CD14-positive monocyte (primary cell): ENCODE results near the gene SHISAL1. TPM values are rescaled to one million over a fixed set of nuclear protein-coding genes. Genes with fewer than 3 reads are reported as not detected.

ENCODE experiments used
- DNase-seq, 3 donors: peaks; one replicate each; pipeline ENCODE4 v3.0.0-alpha.2; 2011 to 2022
- H2AFZ ChIP-seq: 2 replicates; pipeline ENCODE4 v1.6.0; 2012; ENCODE audit warnings: mild to moderate bottlenecking, low read depth, low read length, inconsistent platforms; ENCODE audit not compliant: insufficient read depth, poor library complexity, severe bottlenecking
- H3K27ac ChIP-seq, 2 donors: 1 replicate in 1 of 2; 2 replicates in 1 of 2; pipeline ENCODE4 v1.5.1; 2012 to 2013; ENCODE audit warnings: low read length in 2 of 2, control low read depth in 1 of 2, inconsistent platforms in 1 of 2, low read depth in 1 of 2, mild to moderate bottlenecking in 1 of 2
- H3K27me3 ChIP-seq, 2 donors: one replicate each; pipeline versions ENCODE4 v1.6.0 to v1.6.1; 2011 to 2013; ENCODE audit warnings: low read length in 2 of 2; ENCODE audit not compliant: control insufficient read depth in 2 of 2, insufficient read depth in 2 of 2
- H3K36me3 ChIP-seq, 2 donors: replicated peaks in 1 of 2; 1 replicate in 1 of 2; 2 replicates in 1 of 2; pipeline versions ENCODE4 v1.5.1 to v1.6.1; 2012 to 2013; ENCODE audit warnings: low read length in 2 of 2, control low read depth in 1 of 2, inconsistent platforms in 1 of 2, mild to moderate bottlenecking in 1 of 2; ENCODE audit not compliant: insufficient read depth in 2 of 2, control insufficient read depth in 1 of 2
- H3K4me1 ChIP-seq, 2 donors: 1 replicate in 1 of 2; 2 replicates in 1 of 2; pipeline versions ENCODE4 v1.5.1 to v1.6.1; 2012 to 2013; ENCODE audit warnings: low read length in 2 of 2, control low read depth in 1 of 2, inconsistent platforms in 1 of 2, mild to moderate bottlenecking in 1 of 2, moderate library complexity in 1 of 2; ENCODE audit not compliant: insufficient read depth in 2 of 2, control insufficient read depth in 1 of 2
- H3K4me2 ChIP-seq: replicated peaks from 2 replicates; pipeline ENCODE3; 2012; ENCODE audit warnings: low read length, moderate library complexity, mild to moderate bottlenecking; ENCODE audit not compliant: poor library complexity, severe bottlenecking; ENCODE audit errors: extremely low read depth
- H3K4me3 ChIP-seq, 3 experiments: fragments of 200-600 bp in 1 of 3; sonication (generic) in 1 of 3; replicated peaks in 1 of 3; 1 replicate in 2 of 3; 2 replicates in 1 of 3; pipeline ENCODE4 v1.5.1; 2011 to 2013; ENCODE audit warnings: low read length in 3 of 3, mild to moderate bottlenecking in 3 of 3, control low read depth in 2 of 3, low read depth in 2 of 3, inconsistent platforms in 1 of 3, moderate library complexity in 1 of 3
- H3K79me2 ChIP-seq: 2 replicates; pipeline ENCODE4 v1.6.0; 2012; ENCODE audit warnings: mild to moderate bottlenecking, control low read depth, inconsistent platforms, low read length, moderate library complexity; ENCODE audit not compliant: insufficient read depth
- H3K9ac ChIP-seq: 2 replicates; pipeline ENCODE4 v1.6.0; 2017; ENCODE audit warnings: low read length, mild to moderate bottlenecking; ENCODE audit not compliant: insufficient read depth, poor library complexity, severe bottlenecking
- H3K9me3 ChIP-seq, 2 donors: replicated peaks in 1 of 2; 1 replicate in 1 of 2; 2 replicates in 1 of 2; pipeline versions ENCODE4 v1.5.1 to v1.6.1; 2012 to 2013; ENCODE audit warnings: low read length in 2 of 2, control low read depth in 1 of 2; ENCODE audit not compliant: control insufficient read depth in 1 of 2, insufficient read depth in 1 of 2
- H4K20me1 ChIP-seq: 2 replicates; pipeline ENCODE4 v1.6.0; 2012; ENCODE audit warnings: mild to moderate bottlenecking, low read length, control low read depth, moderate library complexity; ENCODE audit not compliant: insufficient read depth
- H3K27ac Mint-ChIP-seq, 7 donors: one replicate each; pipeline ENCODE4 v1.8.0; 2020; ENCODE audit warnings: mild to moderate bottlenecking in 7 of 7, mixed read lengths in 7 of 7, moderate library complexity in 6 of 7, inconsistent platforms in 2 of 7
- H3K27me3 Mint-ChIP-seq, 3 donors: one replicate each; pipeline ENCODE4 v1.8.0; 2021 to 2022; ENCODE audit warnings: low read depth in 3 of 3, mild to moderate bottlenecking in 3 of 3, mixed read lengths in 3 of 3, moderate library complexity in 3 of 3, inconsistent platforms in 1 of 3
- H3K36me3 Mint-ChIP-seq, 2 donors: one replicate each; pipeline ENCODE4 v1.8.0; 2020; ENCODE audit warnings: mixed read lengths in 2 of 2, inconsistent platforms in 1 of 2, mild to moderate bottlenecking in 1 of 2
- H3K4me1 Mint-ChIP-seq: one replicate; pipeline ENCODE4 v1.8.0; 2020; ENCODE audit warnings: mild to moderate bottlenecking, mixed read lengths
- H3K4me3 Mint-ChIP-seq, 2 donors: one replicate each; pipeline ENCODE4 v1.8.0; 2020; ENCODE audit warnings: mild to moderate bottlenecking in 2 of 2, mixed read lengths in 2 of 2, moderate library complexity in 1 of 2
- H3K9me3 Mint-ChIP-seq, 7 donors: one replicate each; pipeline ENCODE4 v1.8.0; 2020 to 2022; ENCODE audit warnings: mixed read lengths in 7 of 7, mild to moderate bottlenecking in 6 of 7, moderate library complexity in 6 of 7, inconsistent platforms in 2 of 7
- WGBS: methylation state at CpG from one replicate; pipeline ENCODE4 v1.1.5; 2013; ENCODE audit warnings: missing lambda C conversion rate; ENCODE audit not compliant: insufficient coverage; 5-methylcytosine and 5-hydroxymethylcytosine counted together
- intact Hi-C, 2 donors: fragments of 100-400 bp; cut with micrococcal nuclease; formaldehyde crosslinking; loops; one replicate each; pipeline versions ENCODE4 v1.15.0 to v1.15.1; 2023
- polyA plus RNA-seq, 3 donors: library from polyadenylated mRNA; depleted of rRNA in 1 of 3; unstranded in 2 of 3; stranded (reverse) in 1 of 3; fragments of 300-500 nt in 2 of 3; fragments of >200 nt in 1 of 3; fragmentation: Illumina TruSeq in 2 of 3; gene quantifications; 1 replicate in 2 of 3; 2 replicates in 1 of 3; pipeline ENCODE4 v1.2.3, GENCODE V29; 2012 to 2021
- TF ChIP-seq, protein P1 (sequence below): fragments of 200-600 bp; IDR thresholded peaks from one replicate; pipeline ENCODE4 v1.8.0; 2022; ENCODE audit warnings: antibody characterized with exemption, mild to moderate bottlenecking

Gene SHISAL1
- polyA plus RNA-seq, 3 donors, result not detected

DNA sequence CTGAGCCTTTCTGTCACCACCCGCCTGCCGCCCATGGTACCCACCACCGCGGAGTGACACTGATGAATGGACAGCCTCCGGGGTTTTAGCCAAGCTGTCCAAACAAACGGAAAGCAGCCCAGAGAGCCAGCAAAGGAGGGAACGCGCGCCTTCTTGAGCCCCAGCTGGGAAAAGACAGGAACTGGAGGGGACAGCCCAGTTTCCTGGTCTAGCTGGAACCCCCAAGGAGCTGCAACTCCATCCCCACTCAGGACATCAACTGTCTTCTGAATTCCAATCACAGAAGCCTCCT, 33.7 kb downstream of the SHISAL1 start:
- Histone ChIP-seq H3K27me3 (no peaks in the 10 kb centered on the region), H3K9me3 (no peaks in the 10 kb centered on the region), H4K20me1 (no peaks in the 10 kb centered on the region), H3K9ac (no peak overlapping the region), H3K4me2 (no peak overlapping the region), H2AFZ (no peak overlapping the region), H3K4me1 (no peaks in the 10 kb centered on the region), H3K27ac (no peak overlapping the region), H3K79me2 (no peaks in the 10 kb centered on the region), H3K36me3 (no peaks in the 10 kb centered on the region), H3K4me3 (no peak overlapping the region)
- TF ChIP-seq, protein P1, sequence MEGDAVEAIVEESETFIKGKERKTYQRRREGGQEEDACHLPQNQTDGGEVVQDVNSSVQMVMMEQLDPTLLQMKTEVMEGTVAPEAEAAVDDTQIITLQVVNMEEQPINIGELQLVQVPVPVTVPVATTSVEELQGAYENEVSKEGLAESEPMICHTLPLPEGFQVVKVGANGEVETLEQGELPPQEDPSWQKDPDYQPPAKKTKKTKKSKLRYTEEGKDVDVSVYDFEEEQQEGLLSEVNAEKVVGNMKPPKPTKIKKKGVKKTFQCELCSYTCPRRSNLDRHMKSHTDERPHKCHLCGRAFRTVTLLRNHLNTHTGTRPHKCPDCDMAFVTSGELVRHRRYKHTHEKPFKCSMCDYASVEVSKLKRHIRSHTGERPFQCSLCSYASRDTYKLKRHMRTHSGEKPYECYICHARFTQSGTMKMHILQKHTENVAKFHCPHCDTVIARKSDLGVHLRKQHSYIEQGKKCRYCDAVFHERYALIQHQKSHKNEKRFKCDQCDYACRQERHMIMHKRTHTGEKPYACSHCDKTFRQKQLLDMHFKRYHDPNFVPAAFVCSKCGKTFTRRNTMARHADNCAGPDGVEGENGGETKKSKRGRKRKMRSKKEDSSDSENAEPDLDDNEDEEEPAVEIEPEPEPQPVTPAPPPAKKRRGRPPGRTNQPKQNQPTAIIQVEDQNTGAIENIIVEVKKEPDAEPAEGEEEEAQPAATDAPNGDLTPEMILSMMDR, result no peak
- DNase-seq, result no peak
- no peaks in the 10 kb centered on the region for H3K9me3 Mint-ChIP-seq
- no peak overlapping the region for H3K4me3 Mint-ChIP-seq
- H3K36me3 Mint-ChIP-seq, result no peaks in the 10 kb centered on the region
- no peak overlapping the region for H3K27ac Mint-ChIP-seq
- no peaks in the 10 kb centered on the region for H3K4me1 Mint-ChIP-seq
- H3K27me3 Mint-ChIP-seq, result peaks cover 7 to 25% (median 12%) of the 10 kb centered on the region in 3 donors
- intact Hi-C loops, result no loop called here
- 6% methylated on average over 6 of the region's 9 CpGs for WGBS

DNA sequence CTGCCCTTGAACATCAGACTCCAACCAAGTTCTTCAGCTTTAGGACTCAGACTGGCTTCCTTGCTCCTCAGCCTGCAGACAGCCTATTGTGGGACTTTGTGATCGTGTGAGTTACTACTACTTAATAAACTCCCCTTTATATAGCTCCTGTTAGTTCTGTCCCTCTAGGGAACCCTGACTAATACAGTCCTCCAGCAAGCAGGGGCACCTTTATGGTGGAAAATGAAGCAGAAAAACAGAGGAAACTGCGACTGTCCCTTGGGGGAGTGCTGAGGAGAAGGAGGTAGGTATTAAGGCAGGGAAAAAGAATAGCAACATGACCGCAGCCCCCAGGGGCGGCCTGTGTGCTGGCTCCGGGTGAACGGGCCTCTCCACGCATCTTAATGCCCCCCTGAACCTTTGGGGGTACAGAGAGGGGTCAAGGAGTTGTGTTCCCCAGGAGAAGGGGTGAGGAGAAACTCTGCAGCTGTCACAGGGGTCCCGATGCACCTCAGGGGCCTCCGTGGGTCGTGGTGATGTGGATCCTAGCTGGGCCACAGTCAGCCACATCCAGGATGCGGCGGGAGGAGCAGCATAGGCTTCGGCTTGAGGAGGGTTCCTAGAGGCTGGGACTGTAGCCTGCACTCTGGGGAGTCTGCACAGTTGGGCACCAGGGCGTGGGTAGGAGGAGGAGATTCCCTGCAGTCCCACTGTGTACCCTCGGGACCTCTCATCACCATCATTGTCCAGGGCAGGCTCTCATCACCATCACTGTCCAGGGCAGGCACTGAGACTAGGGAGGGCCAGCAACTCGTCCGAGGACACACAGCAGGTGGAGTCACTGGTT, 34.3 kb downstream of the SHISAL1 start:
- Mint-ChIP-seq H3K27me3 (peaks cover 9 to 25% (median 12%) of the 10 kb centered on the region in 3 donors), H3K36me3 (no peaks in the 10 kb centered on the region), H3K4me3 (no peak overlapping the region), H3K4me1 (no peaks in the 10 kb centered on the region), H3K9me3 (no peaks in the 10 kb centered on the region), H3K27ac (no peak overlapping the region)
- no peak overlapping the region for H2AFZ ChIP-seq
- TF ChIP-seq, protein P1, result no peak
- no peaks in the 10 kb centered on the region for H3K4me1 ChIP-seq
- H3K79me2 ChIP-seq, result no peaks in the 10 kb centered on the region
- H4K20me1 ChIP-seq, result no peaks in the 10 kb centered on the region
- no peaks in the 10 kb centered on the region for H3K9me3 ChIP-seq
- no peak overlapping the region for H3K27ac ChIP-seq
- no peaks in the 10 kb centered on the region for H3K27me3 ChIP-seq
- H3K4me3 ChIP-seq, result no peak overlapping the region
- intact Hi-C loops, result no loop called here
- H3K36me3 ChIP-seq, result no peaks in the 10 kb centered on the region
- H3K9ac ChIP-seq, result no peak overlapping the region
- DNase-seq, result no peak
- 77% methylated on average over 14 of the region's 17 CpGs for WGBS
- H3K4me2 ChIP-seq, result no peak overlapping the region
